Middle frontal gyrus (tissue), 1 donor: ENCODE data around the gene SULT2B1.
"Not testable (repeated sequence)": the region's sequence is repeated elsewhere in the genome, so short reads cannot be mapped to it uniquely, and the experiment has no call there.

ENCODE experiments used
- DNase-seq: peaks from one replicate; pipeline ENCODE4 v3.0.0-alpha.2; 2015; ENCODE audit warnings: low spot score; ENCODE audit errors: extremely low spot score

Gene SULT2B1

DNA sequence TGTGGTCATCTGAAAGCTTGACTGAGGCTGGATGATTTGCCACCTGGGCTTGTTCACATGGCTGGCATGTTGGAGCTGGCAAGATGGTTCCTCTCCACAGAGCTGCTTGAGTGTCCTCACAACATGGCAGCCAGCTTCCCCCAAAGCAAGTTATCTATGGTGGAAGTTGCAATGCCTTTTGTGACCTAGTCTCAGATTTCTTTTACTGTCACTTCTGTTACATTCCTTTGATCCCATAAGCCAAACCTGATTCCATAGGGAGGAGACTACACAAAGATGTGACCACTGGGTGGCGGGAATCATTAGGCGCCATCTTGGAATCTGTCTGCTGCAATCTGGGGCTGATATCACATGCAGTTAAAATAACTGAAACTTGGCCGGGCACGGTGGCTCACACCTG lies 22.8 kb upstream of the SULT2B1 start:
- no peak for DNase-seq

DNA sequence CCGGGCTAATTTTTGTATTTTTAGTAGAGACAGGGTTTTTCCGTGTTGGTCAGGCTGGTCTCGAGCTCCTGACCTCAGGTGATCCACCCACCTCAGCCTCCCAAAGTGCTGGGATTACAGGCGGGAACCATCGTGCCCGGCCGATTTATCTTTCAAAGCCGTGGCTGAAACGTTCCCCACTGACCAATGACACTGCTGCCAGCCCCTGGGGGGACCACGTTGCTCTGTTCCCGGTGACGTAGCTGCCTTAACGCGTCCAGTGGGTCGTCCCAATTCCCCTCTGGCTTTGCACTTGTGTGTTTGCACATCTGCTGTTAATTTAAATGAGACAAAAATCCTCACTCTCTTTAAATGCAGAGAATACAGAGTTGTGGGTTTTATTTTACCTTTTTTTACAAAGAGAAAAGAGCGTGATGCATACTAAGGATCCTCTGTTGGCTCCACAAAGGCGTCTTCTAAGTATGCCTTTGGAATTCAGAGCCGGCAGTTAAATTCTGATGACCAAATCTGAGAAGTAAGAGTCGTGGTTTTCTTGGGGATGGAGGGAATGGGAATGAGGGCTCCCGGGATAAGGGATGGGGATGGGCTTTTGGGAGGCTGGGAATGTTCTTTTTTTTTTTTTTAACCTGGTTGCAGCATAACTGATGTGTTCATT lies 21.8 kb upstream of the SULT2B1 start:
- DNase-seq, result no peak

DNA sequence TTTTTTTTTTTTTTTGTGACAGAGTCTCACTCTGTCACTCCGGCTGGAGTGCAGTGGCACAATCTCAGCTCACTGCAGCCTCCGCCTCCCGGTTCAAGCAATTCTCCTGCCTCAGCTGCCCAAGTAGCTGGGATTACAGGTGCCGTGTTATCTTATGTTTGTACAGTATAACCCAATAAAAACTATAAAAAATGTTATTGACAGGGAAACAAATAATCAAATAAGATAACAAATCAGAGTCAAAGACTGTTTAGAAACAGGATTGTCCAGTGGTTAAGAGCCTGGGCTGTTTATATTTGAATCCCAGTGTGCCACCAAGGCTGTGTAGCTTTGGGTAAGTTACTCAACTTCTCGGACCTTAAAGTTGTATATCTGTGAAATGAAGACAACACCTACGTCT lies 21.2 kb upstream of the SULT2B1 start:
- no peak for DNase-seq

DNA sequence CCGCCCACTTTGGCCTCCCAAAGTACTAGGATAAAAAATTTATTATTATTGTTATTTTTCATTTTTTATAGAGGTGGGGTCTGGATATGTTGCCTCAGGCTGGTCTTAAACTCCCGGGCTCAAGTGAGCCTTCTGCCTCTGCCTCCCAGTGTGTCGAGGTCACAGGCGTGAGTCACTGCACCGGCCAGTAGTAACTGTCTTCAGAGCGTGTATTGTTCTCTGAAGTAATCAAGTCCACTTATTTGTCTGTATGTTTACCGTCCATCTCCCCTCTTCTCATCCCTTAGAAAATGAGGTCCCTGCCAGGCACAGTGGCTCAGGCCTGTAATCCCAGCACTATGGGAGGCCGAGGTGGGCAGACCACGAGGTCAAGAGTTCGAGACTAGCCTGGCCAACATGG lies 18.2 kb upstream of the SULT2B1 start:
- DNase-seq, result no peak

DNA sequence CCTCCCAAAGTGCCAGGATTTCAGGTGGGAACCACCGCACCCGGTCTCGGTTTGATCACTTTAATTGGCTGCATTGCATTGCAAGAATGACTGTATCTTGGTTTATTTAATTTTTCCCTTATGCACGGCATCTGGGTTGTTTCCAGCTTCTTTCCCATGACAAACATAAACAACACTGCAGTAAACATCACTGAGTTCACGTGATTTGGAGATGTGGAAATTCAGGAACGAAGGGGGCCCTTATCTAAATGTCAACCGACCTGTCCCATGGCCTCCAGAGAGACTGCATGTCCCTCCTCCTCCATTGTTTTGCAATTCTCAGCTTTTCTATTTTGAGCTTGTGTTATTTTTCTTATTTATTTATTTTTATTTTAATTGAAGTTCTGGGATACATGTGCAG lies 14.4 kb upstream of the SULT2B1 start:
- DNase-seq, result no peak

- DNase-seq, result not testable (repeated sequence)
These were observed 13.9 kb upstream of the SULT2B1 start for GRCh38 chr19:48538057-48538456.

DNA sequence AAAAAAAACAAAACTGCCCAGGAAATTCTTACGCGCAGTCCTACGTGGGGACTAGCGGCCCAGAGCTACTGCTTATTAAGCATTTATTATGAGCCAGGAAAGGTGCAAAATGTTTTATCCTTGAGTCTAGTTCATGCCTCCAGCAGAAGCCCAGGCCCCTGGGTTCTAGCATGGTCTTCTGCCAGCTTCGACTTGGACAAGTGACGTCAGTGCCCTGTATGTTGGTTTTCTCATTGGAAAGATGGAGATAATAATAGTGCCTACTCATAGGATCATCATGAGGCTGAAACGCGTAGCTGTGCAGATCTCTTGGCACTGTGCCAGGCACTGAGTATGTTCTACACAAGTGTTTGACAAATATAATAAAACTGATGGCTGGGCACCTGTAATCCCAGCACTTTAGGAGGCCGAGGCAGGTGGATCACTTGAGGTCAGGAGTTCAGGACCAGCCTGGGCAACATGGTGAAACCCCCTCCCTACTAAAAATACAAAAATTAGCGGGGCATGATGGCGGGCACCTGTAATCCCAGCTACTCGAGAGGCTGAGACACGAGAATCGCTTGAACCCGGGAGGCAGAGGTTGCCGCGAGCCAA lies 12.4 kb upstream of the SULT2B1 start:
- DNase-seq, result no peak

GRCh38 chr19:48540110-48540509 lies 11.9 kb upstream of the SULT2B1 start:
- DNase-seq, result no peak

DNA sequence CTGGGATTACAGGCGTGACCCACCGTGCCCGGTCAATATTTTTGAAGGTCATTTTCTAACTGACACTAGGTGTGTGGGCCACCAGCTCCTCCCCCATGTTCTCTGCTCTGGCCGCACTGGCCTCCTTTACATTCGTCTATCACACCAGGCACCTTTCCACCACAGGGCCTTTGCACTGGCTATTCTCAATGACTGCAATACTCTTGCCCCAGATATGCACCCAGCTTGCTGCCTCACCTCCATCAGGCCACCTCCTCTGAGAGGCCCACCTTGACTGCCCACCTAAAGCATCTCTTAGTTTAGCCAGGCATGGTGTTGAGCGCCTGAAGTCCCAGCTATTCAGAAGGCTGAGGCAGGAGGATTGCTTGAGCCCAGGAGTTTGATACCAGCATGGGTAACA lies 10.2 kb upstream of the SULT2B1 start:
- no peak for DNase-seq

DNA sequence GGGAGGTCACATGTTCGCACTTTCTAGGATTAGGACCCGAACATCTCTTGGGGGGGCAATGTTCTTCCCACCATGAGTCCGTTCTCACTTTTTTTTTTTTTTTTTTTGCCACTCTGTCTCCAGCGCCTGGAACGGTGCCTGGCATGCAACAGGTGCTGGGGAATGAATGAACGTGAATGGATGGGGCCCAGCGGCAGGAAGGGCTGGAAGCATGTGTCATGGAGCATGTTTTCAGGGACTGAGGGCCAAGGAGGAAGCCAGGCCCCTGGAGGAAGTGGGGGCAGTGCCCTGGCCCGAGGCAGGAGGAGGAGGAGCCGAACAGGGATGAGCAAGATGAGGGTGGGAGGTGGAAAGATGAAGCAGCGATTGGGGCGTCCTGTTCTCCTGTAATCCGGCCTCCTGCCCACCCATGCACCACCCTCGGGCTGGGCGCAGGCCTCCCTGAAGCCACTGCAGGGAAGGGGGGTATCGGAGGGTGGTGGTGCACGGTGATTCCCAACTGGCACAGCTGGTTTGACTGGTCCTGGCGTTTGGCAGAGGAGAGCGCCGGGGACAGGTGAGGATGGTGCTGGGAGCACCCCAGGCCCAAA lies 8.8 kb upstream of the SULT2B1 start:
- DNase-seq, result no peak

- no peak for DNase-seq
These were observed 6.9 kb upstream of the SULT2B1 start for GRCh38 chr19:48544856-48545750.

DNA sequence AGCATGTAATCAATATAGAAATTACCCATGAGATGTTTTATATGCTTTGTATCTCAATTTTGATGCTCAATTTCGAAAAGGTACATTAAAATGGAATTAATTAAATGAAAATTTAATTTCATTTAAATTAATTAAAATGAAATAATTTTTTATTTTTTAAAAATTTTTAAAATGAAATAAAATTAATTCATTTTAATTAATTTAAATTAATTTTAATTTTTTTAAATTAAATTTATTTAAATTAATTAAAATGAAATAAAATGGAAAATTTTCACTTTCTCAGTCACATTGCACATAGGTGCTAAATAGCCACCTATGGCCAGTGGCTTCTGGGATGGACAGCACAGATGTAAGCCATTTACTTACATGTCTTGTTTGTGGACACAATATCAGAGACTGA lies 4.2 kb upstream of the SULT2B1 start:
- no peak for DNase-seq

DNA sequence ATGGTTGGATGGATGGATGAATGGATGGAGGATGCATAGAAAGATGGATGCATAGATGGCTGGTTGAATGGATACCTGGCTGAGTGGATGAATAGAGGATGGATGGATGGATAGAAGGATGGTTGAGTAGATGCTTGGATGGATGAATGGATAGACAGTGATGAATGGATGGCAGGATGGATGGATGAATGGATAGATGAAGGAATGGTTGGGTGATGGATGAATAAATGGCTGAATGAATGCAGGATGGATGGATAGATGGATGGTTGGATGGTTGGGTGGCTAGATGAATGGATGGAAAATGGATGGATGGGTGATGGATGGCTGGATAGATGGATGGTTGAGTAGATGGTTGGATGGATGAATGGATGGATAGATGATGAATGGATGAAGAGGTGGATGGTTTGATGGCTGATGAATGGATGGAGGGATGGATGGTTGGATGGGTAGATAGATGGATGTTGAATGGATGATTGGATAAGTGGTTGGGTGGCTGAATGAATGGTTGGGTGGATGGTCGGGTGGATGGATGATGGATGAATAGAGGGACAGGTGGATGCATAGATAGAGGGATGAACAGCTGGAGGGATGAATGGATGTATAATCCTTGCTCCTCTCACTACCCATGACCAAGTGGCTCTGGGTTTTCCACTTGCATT lies 3.6 kb upstream of the SULT2B1 start:
- no peak for DNase-seq

- DNase-seq, result no peak
These were observed 2.6 kb upstream of the SULT2B1 start for GRCh38 chr19:48549380-48549779.

DNA sequence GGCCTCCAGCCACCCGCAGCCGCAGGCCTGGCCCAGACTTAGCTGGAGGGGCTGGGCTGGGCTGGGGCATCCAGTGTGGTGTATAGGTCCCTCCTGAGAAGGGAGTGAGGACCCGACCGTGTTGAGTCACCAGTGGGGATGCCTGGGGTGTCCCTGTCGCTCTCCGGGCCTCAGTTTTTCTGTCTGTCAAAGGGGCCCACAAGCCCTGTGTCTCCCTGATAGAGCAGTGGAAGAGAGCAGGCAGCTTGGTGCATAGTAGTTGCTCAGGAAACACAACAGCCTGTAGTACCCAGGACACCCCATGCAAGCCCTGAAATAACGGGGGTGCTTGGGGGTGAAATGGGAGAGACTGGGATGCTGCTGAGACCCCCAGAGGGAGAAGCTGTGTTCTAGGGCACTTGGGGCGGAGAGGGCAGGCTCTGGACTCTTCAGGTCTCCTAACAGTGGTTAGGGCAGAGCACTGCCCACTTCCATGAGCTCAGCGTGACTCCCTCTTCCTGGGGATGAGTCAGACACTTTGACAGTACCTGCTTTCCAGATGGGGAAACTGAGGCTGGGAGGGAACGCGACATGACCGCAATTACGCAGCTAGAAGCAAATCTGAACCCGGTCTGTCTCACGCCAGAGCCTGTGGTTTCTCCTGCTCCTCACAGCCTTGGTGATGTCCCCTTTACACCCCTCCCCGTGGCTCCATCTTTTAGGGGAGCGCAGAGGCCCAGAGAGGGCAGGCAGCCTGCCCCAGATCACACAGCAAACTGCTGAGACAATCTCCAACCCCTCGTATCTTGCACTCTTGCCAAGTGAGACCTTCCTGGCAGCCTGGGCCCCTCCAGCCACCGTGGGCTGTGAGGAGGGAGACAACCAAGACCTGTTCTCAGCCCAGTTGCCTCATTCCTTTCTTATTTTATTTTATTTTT lies 692 bp downstream of the SULT2B1 start:
- no peak for DNase-seq

- no peak for DNase-seq
These were observed 1.9 kb downstream of the SULT2B1 start for GRCh38 chr19:48553676-48554384.

DNA sequence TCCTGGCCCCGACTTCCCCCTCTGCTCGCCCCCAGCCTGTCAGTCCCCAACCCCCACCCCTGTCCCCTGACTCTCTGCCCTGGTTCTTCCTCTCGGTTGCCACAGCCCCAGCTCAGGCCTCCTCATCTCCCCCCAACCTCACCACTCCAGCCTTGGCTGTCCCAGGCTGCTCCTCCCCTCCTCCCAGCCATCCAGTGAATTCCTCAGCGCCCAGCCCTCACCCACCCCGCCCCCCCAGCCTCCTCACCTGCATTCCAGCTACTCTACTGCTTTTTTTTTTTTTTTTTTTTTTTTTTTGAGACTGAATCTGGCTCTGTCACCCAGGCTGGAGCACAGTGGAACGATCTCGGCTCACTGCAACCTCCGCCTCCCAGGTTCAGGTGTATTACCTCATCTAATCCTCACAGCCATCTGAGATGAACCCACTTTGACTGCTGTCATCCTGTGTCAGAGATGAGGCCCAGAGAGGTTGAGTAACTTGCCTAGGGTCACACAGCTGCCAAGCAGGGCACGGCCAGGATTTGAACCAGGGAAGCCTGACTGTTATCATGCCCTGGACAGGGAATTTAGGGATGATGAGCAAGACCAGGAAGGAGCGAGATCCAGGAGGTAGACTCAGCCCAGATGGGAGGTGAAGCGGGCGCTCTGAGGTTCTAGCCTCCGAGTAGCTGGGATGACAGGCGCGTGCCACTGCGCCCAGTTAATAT lies 2.6 kb downstream of the SULT2B1 start:
- no peak for DNase-seq

GRCh38 chr19:48556163-48556562 lies 4.2 kb downstream of the SULT2B1 start:
- no peak for DNase-seq

DNA sequence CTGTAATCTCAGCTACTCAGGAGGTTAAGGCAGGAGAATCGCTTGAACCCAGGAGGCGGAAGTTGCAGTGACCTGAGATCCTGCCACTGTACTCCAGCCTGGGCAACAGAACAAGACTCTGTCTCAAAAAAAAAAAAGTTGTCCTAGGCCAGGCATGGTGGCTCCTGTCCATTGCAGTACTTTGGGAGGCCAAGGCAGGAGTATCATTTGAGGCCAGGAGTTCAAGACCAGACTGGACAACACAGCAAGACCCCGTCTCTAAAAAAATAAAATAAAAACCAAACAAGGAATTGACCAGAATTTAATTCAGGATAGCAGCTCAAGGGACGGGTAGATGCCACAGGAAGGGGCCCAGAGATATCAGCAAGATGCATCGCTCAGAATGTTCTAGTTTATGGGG lies 4.9 kb downstream of the SULT2B1 start:
- DNase-seq, result no peak
